Measurements from ENCODE around the gene FBXW11. TPM values are rescaled to one million over a fixed set of nuclear protein-coding genes. Genes with fewer than 3 reads are reported as not detected.

The FBXW11 gene
- total RNA-seq, 1 donor from 2014 or later, result 64.7 TPM

GRCh38 chr5:171840066-171840465, 166.4 kb downstream of the FBXW11 start:
- FAIRE-seq (no peak), DNase-seq (ENCODE audit: low read depth) (no peak)
- Histone ChIP-seq H3K4me1 (ENCODE audit: insufficient read depth, low read length) (no peaks in the 10 kb centered on the region), H3K4me2 (ENCODE audit: low read length) (no peak overlapping the region), H3K9ac (ENCODE audit: low read length) (no peak overlapping the region), H3K4me3 (ENCODE audit: insufficient read depth, low read depth, low read length) (no peak overlapping the region), H2AFZ (ENCODE audit: low read depth, low read length) (no peak overlapping the region), H3K27me3 (ENCODE audit: insufficient read depth, low read length) (no peaks in the 10 kb centered on the region), H3K9me3 (ENCODE audit: insufficient read depth, low read depth, low read length) (no peaks in the 10 kb centered on the region), H3K36me3 (ENCODE audit: insufficient read depth, low read length) (no peaks in the 10 kb centered on the region), H4K20me1 (ENCODE audit: insufficient read depth, low read length) (no peaks in the 10 kb centered on the region), H3K27ac (ENCODE audit: low read depth, low read length) (no peak overlapping the region), H3K79me2 (ENCODE audit: insufficient read depth, low read length) (no peaks in the 10 kb centered on the region)
- TF ChIP-seq EZH2 (IDR thresholded peaks at IDR 0.05; ENCODE audit: insufficient read depth, low read length) (no peak), CTCF (IDR thresholded peaks at IDR 0.05; ENCODE audit: insufficient read depth, low read depth, low read length) (no peak)
- H3K27me3 Mint-ChIP-seq (ENCODE audit: low read depth, unreplicated experiment), result peaks cover 11% of the 10 kb centered on the region
- H3K27ac Mint-ChIP-seq (ENCODE audit: unreplicated experiment), result no peak overlapping the region
- no peaks in the 10 kb centered on the region for H3K4me1 Mint-ChIP-seq (ENCODE audit: low read depth, unreplicated experiment)
- peaks cover 1% of the 10 kb centered on the region for H3K9me3 Mint-ChIP-seq (ENCODE audit: unreplicated experiment)
- peaks cover 9% of the 10 kb centered on the region for H3K36me3 Mint-ChIP-seq (ENCODE audit: low read depth, unreplicated experiment)
- H3K4me3 Mint-ChIP-seq (ENCODE audit: unreplicated experiment), result no peak overlapping the region

DNA sequence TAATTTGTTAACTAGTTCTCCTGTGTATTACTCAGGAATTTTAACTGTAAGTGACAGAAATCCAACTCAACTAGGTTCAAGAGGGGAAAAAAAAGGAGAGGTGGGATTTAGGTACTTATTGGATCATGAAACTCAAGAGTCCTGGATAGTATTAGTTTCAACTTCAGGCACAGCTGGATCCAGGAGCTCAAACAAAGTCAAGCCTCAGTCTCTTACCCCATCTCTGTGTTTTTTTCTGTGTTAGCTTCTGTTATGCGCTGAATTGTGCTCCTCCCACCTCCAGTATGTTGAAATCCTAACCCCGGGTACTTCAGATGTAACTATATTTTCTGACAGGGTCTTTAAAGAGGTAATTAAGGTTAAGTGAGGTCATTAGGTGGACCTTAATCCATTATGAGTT, 167.3 kb downstream of the FBXW11 start:
- Histone ChIP-seq H3K79me2 (ENCODE audit: insufficient read depth, low read length) (no peaks in the 10 kb centered on the region), H3K4me3 (ENCODE audit: insufficient read depth, low read depth, low read length) (no peak overlapping the region), H4K20me1 (ENCODE audit: insufficient read depth, low read length) (no peaks in the 10 kb centered on the region), H3K36me3 (ENCODE audit: insufficient read depth, low read length) (no peaks in the 10 kb centered on the region), H3K4me1 (ENCODE audit: insufficient read depth, low read length) (no peaks in the 10 kb centered on the region), H3K4me2 (ENCODE audit: low read length) (no peak overlapping the region), H3K9ac (ENCODE audit: low read length) (no peak overlapping the region), H3K9me3 (ENCODE audit: insufficient read depth, low read depth, low read length) (no peaks in the 10 kb centered on the region), H3K27me3 (ENCODE audit: insufficient read depth, low read length) (no peaks in the 10 kb centered on the region), H2AFZ (ENCODE audit: low read depth, low read length) (no peak overlapping the region), H3K27ac (ENCODE audit: low read depth, low read length) (no peak overlapping the region)
- H3K36me3 Mint-ChIP-seq (ENCODE audit: low read depth, unreplicated experiment), result peaks cover 9% of the 10 kb centered on the region
- FAIRE-seq (no peak), DNase-seq (ENCODE audit: low read depth) (no peak)
- H3K27ac Mint-ChIP-seq (ENCODE audit: unreplicated experiment), result no peak overlapping the region
- no peak overlapping the region for H3K4me3 Mint-ChIP-seq (ENCODE audit: unreplicated experiment)
- no peak for TF ChIP-seq EZH2 (IDR thresholded peaks at IDR 0.05; ENCODE audit: insufficient read depth, low read length)
- TF ChIP-seq CTCF (IDR thresholded peaks at IDR 0.05; ENCODE audit: insufficient read depth, low read depth, low read length), result no peak
- no peaks in the 10 kb centered on the region for H3K4me1 Mint-ChIP-seq (ENCODE audit: low read depth, unreplicated experiment)
- peaks cover 11% of the 10 kb centered on the region for H3K27me3 Mint-ChIP-seq (ENCODE audit: low read depth, unreplicated experiment)
- peaks cover 2% of the 10 kb centered on the region for H3K9me3 Mint-ChIP-seq (ENCODE audit: unreplicated experiment)

- H3K27ac ChIP-seq (ENCODE audit: low read depth, low read length), result no peak overlapping the region
- no peak for DNase-seq (ENCODE audit: low read depth)
- H3K9ac ChIP-seq (ENCODE audit: low read length), result no peak overlapping the region
- Mint-ChIP-seq H3K27ac (ENCODE audit: unreplicated experiment) (no peak overlapping the region), H3K4me1 (ENCODE audit: low read depth, unreplicated experiment) (no peaks in the 10 kb centered on the region), H3K9me3 (ENCODE audit: unreplicated experiment) (peaks cover 2% of the 10 kb centered on the region), H3K27me3 (ENCODE audit: low read depth, unreplicated experiment) (peaks cover 11% of the 10 kb centered on the region), H3K36me3 (ENCODE audit: low read depth, unreplicated experiment) (peaks cover 12% of the 10 kb centered on the region), H3K4me3 (ENCODE audit: unreplicated experiment) (no peak overlapping the region)
- TF ChIP-seq CTCF (IDR thresholded peaks at IDR 0.05; ENCODE audit: insufficient read depth, low read depth, low read length) (no peak), EZH2 (IDR thresholded peaks at IDR 0.05; ENCODE audit: insufficient read depth, low read length) (no peak)
- no peaks in the 10 kb centered on the region for H4K20me1 ChIP-seq (ENCODE audit: insufficient read depth, low read length)
- no peaks in the 10 kb centered on the region for H3K79me2 ChIP-seq (ENCODE audit: insufficient read depth, low read length)
- no peaks in the 10 kb centered on the region for H3K9me3 ChIP-seq (ENCODE audit: insufficient read depth, low read depth, low read length)
- H3K4me3 ChIP-seq (ENCODE audit: insufficient read depth, low read depth, low read length), result no peak overlapping the region
- no peak overlapping the region for H2AFZ ChIP-seq (ENCODE audit: low read depth, low read length)
- no peaks in the 10 kb centered on the region for H3K27me3 ChIP-seq (ENCODE audit: insufficient read depth, low read length)
- H3K36me3 ChIP-seq (ENCODE audit: insufficient read depth, low read length), result no peaks in the 10 kb centered on the region
- FAIRE-seq, result no peak
- H3K4me1 ChIP-seq (ENCODE audit: insufficient read depth, low read length), result no peaks in the 10 kb centered on the region
- H3K4me2 ChIP-seq (ENCODE audit: low read length), result no peak overlapping the region
These were observed 168.4 kb downstream of the FBXW11 start for GRCh38 chr5:171838066-171838465.

Measured in astrocyte (in vitro differentiated cells and primary cell).